Stimulated activated naive CD8-positive, alpha-beta T cell treated with anti-CD3 and anti-CD28 coated beads, Interleukin-15, Interleukin-2, amounts not matched to agents 100 ng/mL and 50 ng/mL, for 24 hours (primary cell): ENCODE measurements around the gene ZSCAN1.

Source experiments
- H3K27ac Mint-ChIP-seq: one replicate; pipeline ENCODE4 v1.8.0; 2021; ENCODE audit warnings: mild to moderate bottlenecking, mixed read lengths
- H3K27me3 Mint-ChIP-seq: one replicate; pipeline ENCODE4 v1.8.0; 2021; ENCODE audit warnings: mixed read lengths
- H3K36me3 Mint-ChIP-seq: one replicate; pipeline ENCODE4 v1.8.0; 2021; ENCODE audit warnings: low read depth, mixed read lengths
- H3K4me1 Mint-ChIP-seq: one replicate; pipeline ENCODE4 v1.8.0; 2021; ENCODE audit warnings: low read depth, mixed read lengths
- H3K4me3 Mint-ChIP-seq: one replicate; pipeline ENCODE4 v1.8.0; 2021; ENCODE audit warnings: mild to moderate bottlenecking, mixed read lengths
- H3K9me3 Mint-ChIP-seq: one replicate; pipeline ENCODE4 v1.8.0; 2021; ENCODE audit warnings: mixed read lengths

ZSCAN1 gene

GRCh38 chr19:58053480-58054156 lies 19.8 kb downstream of the ZSCAN1 start:
- Mint-ChIP-seq H3K27me3 (peaks cover 11% of the 10 kb centered on the region), H3K4me1 (peaks cover under 1% of the 10 kb centered on the region), H3K4me3 (no peak overlapping the region), H3K9me3 (peaks cover 33% of the 10 kb centered on the region), H3K36me3 (peaks cover 25% of the 10 kb centered on the region), H3K27ac (no peak overlapping the region)

GRCh38 chr19:58054901-58055874 lies 21.4 kb downstream of the ZSCAN1 start:
- H3K4me1 Mint-ChIP-seq, result peaks cover 7% of the 10 kb centered on the region
- H3K27me3 Mint-ChIP-seq, result peaks cover 13% of the 10 kb centered on the region
- H3K36me3 Mint-ChIP-seq, result peaks cover 25% of the 10 kb centered on the region
- no peak overlapping the region for H3K27ac Mint-ChIP-seq
- H3K9me3 Mint-ChIP-seq, result peaks cover 27% of the 10 kb centered on the region
- no peak overlapping the region for H3K4me3 Mint-ChIP-seq

DNA sequence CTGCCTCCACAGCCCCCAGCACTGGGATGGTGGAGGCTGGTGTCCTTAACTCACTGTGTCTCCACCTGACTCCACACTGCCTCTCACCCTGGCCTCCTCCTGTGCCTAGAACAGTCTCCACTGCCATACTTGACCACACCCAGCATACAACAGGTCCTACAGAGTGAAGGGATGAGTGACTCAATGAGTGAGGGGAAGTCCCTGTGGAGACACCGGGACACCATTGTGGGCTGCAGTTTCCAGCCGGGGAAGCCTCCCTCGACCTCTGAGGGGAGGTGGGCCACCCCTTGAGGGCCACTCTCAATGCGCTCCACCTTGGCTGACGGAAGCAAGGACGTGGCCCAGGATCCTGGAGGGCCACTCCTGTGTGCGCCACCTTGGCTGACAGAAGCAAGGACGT lies 22.4 kb downstream of the ZSCAN1 start:
- peaks cover 25% of the 10 kb centered on the region for H3K36me3 Mint-ChIP-seq
- H3K27ac Mint-ChIP-seq, result no peak overlapping the region
- peaks cover 7% of the 10 kb centered on the region for H3K4me1 Mint-ChIP-seq
- H3K27me3 Mint-ChIP-seq, result peaks cover 13% of the 10 kb centered on the region
- no peak overlapping the region for H3K4me3 Mint-ChIP-seq
- H3K9me3 Mint-ChIP-seq, result peaks cover 24% of the 10 kb centered on the region

DNA sequence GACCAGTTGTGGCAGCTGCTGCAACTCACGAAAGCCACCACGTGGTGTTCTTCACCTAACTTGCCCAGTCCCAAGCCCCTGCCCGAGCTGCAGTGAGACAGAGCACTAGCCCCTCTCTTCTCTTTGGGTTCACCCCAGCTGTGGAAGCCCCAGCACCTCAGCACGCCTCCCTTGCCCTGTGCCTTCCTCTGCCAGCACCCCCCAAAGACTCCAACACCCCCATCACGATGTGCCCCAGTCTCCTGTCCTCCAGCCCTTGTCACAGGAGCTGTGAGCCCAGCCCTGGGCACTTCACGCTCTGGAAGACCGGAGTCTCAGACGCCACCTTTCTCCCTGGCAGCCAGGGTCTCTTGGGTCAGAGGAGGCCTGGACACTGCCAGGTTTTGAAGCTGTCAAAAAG lies 23.0 kb downstream of the ZSCAN1 start:
- Mint-ChIP-seq H3K36me3 (peaks cover 24% of the 10 kb centered on the region), H3K4me3 (no peak overlapping the region), H3K27ac (no peak overlapping the region), H3K9me3 (peaks cover 30% of the 10 kb centered on the region), H3K4me1 (peaks cover 7% of the 10 kb centered on the region), H3K27me3 (peaks cover 13% of the 10 kb centered on the region)

DNA sequence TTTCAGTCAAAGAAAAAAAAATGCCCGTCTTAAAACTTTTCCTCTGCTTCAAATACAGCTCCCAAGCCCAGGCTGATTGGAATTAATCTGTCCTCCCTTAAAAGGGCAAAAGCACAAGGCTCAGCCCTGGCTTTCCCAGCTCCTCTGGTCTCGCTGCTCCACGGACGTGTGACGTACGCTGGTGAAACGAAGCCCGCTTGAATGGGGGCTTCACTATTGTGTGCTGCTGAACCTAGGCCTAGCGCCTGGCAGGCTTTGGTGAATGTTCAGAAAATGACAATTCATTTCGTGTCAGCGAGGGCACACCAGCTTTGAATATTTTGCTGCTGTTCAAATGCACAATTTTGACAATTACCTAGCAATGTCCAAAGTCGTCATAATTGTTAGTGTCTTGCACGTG lies 24.6 kb downstream of the ZSCAN1 start:
- Mint-ChIP-seq H3K27me3 (peaks cover 13% of the 10 kb centered on the region), H3K36me3 (peaks cover 33% of the 10 kb centered on the region), H3K4me3 (peak overlapping the region; percentile 62), H3K4me1 (peaks cover 7% of the 10 kb centered on the region), H3K9me3 (peaks cover 33% of the 10 kb centered on the region), H3K27ac (no peak overlapping the region)

DNA sequence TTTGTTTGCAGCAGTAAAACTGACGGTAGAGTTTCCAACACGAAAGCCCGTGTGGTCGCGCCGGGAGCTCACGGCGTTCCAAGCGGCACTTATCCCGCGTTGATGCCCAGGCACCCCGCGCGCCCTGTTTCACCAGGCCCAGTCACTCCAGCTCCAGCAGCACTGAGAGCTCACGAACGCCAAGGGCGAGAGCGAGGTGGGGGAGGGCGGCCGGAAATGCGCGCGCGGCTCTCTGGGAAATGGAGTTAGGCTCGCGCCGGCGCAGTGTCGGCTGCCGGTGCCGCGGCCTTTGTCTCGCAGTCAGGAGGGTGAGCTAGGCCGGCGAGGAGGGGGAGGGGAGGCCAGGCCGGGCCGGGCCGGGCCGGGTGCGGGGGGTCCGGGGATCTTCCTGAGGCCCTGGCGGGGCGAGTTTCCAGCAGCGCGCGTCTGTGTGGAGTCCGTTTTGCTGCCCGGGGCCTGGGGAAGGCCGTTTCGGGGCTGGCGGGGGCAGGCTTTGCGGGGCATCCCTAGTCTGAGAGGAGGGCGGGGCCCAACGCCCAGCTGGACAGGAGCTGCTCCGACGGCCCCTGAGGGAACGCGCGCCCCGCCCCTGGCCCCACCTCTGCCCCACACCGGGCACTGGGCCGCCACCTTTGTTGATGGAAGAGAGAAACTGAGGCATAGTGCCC lies 25.3 kb downstream of the ZSCAN1 start, which contains the start of gene ZNF135:
TSS of gene ZNF135 (plus strand) at position 280 of the 668 bp plus-strand sequence. CDS start 721 bp downstream, outside the sequence.
- Mint-ChIP-seq H3K36me3 (peaks cover 40% of the 10 kb centered on the region), H3K27me3 (peaks cover 13% of the 10 kb centered on the region), H3K4me3 (peak within 1 kb of the TSS; percentile 62), H3K9me3 (peaks cover 39% of the 10 kb centered on the region), H3K27ac (peak within 1 kb of the TSS; percentile 39), H3K4me1 (peaks cover 7% of the 10 kb centered on the region)

DNA sequence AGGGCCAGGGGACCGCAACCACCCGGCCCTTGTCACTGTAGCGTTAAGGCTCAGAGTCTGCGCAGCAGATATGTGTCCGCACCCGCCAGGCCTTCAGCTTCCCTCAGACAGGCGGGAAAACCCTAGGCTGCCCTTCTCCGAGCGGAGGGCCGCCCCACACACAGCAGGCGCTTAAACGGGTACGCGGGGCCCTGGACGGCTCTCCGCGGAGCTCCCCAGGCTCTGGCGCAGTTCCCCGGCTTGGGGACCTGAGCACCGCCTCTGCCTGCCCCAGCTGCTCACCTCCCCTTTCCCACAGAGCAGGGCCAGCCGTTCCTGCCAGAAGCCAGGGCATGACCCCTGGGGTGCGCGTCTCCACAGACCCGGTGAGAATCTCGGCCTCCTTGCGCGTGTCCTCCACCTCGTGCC lies 25.9 kb downstream of the ZSCAN1 start:
- peaks cover 7% of the 10 kb centered on the region for H3K4me1 Mint-ChIP-seq
- H3K9me3 Mint-ChIP-seq, result peaks cover 41% of the 10 kb centered on the region
- no peak overlapping the region for H3K27ac Mint-ChIP-seq
- H3K36me3 Mint-ChIP-seq, result peaks cover 43% of the 10 kb centered on the region
- peaks cover 12% of the 10 kb centered on the region for H3K27me3 Mint-ChIP-seq
- peak overlapping the region; percentile 62 for H3K4me3 Mint-ChIP-seq

DNA sequence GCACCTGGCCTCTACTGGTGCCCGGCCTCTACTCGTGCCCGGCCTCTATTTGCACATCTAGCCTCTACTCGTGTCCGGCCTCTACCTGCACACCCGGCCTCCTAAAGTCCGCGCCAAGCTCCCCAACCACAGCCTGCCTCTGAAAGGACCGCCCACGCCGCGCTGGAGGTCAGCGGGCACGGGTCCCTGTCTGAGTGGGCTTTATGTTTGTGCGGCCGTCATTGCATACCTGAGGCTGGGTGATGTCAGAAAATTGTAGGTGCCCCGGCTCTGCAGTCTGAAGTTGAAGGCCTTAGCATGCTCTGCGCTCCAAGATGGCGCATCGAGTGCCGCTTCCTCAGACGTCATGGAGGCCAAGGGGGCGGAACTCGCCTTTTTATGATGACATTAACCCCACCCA lies 26.4 kb downstream of the ZSCAN1 start:
- Mint-ChIP-seq H3K4me3 (peak overlapping the region; percentile 52), H3K9me3 (peaks cover 45% of the 10 kb centered on the region), H3K36me3 (peaks cover 46% of the 10 kb centered on the region), H3K27ac (no peak overlapping the region), H3K4me1 (peaks cover 7% of the 10 kb centered on the region), H3K27me3 (peaks cover 11% of the 10 kb centered on the region)

DNA sequence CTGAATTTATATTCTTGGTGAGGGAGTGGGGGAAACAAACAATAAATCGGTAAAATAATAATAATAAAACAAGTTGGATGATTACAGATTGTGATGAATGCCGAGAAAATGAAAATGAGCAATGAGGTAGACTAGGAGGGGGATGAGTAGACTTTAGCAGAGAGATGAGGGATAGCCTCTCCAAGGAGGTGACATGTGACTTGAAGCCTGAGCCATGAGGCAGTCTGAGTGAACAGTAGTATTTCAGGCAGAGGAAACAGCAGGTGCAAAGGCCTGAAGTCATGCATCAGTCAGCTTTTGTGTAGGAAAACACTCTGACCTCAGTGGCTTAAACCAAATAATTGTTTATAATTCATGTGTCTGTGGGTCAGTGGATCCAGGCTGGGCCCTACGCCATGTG lies 29.9 kb downstream of the ZSCAN1 start:
- peaks cover 65% of the 10 kb centered on the region for H3K36me3 Mint-ChIP-seq
- H3K27ac Mint-ChIP-seq, result no peak overlapping the region

GRCh38 chr19:58067240-58067912 lies 33.6 kb downstream of the ZSCAN1 start:
- H3K4me3 Mint-ChIP-seq, result no peak overlapping the region
- no peaks in the 10 kb centered on the region for H3K27me3 Mint-ChIP-seq
- H3K36me3 Mint-ChIP-seq, result peaks cover 78% of the 10 kb centered on the region
- H3K9me3 Mint-ChIP-seq, result peaks cover 61% of the 10 kb centered on the region
- H3K27ac Mint-ChIP-seq, result no peak overlapping the region
- H3K4me1 Mint-ChIP-seq, result no peaks in the 10 kb centered on the region

More for the DNA sequence above, 29.9 kb downstream of the ZSCAN1 start:
- Mint-ChIP-seq H3K9me3 (peaks cover 56% of the 10 kb centered on the region), H3K4me3 (no peak overlapping the region), H3K27me3 (peaks cover 1% of the 10 kb centered on the region), H3K4me1 (peaks cover 6% of the 10 kb centered on the region)

- Mint-ChIP-seq H3K4me3 (no peak overlapping the region), H3K36me3 (peaks cover 34% of the 10 kb centered on the region), H3K4me1 (no peaks in the 10 kb centered on the region), H3K9me3 (peaks cover 34% of the 10 kb centered on the region), H3K27ac (no peak overlapping the region), H3K27me3 (no peaks in the 10 kb centered on the region)
Measured at GRCh38 chr19:58079792-58080191, 46.0 kb downstream of the ZSCAN1 start.

GRCh38 chr19:58083021-58083420 lies 49.2 kb downstream of the ZSCAN1 start:
- no peaks in the 10 kb centered on the region for H3K27me3 Mint-ChIP-seq
- peaks cover 39% of the 10 kb centered on the region for H3K36me3 Mint-ChIP-seq
- H3K27ac Mint-ChIP-seq, result no peak overlapping the region
- peaks cover 27% of the 10 kb centered on the region for H3K9me3 Mint-ChIP-seq
- H3K4me1 Mint-ChIP-seq, result no peaks in the 10 kb centered on the region
- H3K4me3 Mint-ChIP-seq, result no peak overlapping the region

- H3K4me3 Mint-ChIP-seq, result no peak overlapping the region
- peaks cover 44% of the 10 kb centered on the region for H3K36me3 Mint-ChIP-seq
- H3K9me3 Mint-ChIP-seq, result peaks cover 27% of the 10 kb centered on the region
Measured at GRCh38 chr19:58084596-58085347, 50.9 kb downstream of the ZSCAN1 start.

More at GRCh38 chr19:58084596-58085347, 50.9 kb downstream of the ZSCAN1 start:
- no peaks in the 10 kb centered on the region for H3K27me3 Mint-ChIP-seq
- no peaks in the 10 kb centered on the region for H3K4me1 Mint-ChIP-seq
- H3K27ac Mint-ChIP-seq, result no peak overlapping the region
